CD4-positive, alpha-beta T cell (primary cell): ENCODE data around the gene ASRGL1. TPM values are rescaled to one million over a fixed set of nuclear protein-coding genes. Genes with fewer than 3 reads are reported as not detected.
"Not testable (repeated sequence)": the region's sequence is repeated elsewhere in the genome, so short reads cannot be mapped to it uniquely, and the experiment has no call there.

Source experiments
- ATAC-seq: fragments of 200-7000 bp; cut with Tn5 transposase; one replicate; pipeline ENCODE4 v1.10.0; 2022; ENCODE audit warnings: mild to moderate bottlenecking; ENCODE audit not compliant: poor library complexity
- CTCF ChIA-PET: fragments of 350-600 bp; sonication (Branson Sonifier 250); formaldehyde crosslinking; loops from one replicate; lab custom pipeline; 2021; ENCODE audit warnings: antibody characterized with exemption, inconsistent platforms; lab: Charles Lee
- POLR2A ChIA-PET: fragments of 350-600 bp; sonication (Branson Sonifier 250); formaldehyde crosslinking; loops from one replicate; lab custom pipeline; 2021; ENCODE audit warnings: antibody characterized with exemption, inconsistent platforms; lab: Charles Lee
- DNase-seq, 14 experiments: peaks; one replicate each; pipeline ENCODE4 v3.0.0-alpha.2; 2013 to 2020; ENCODE audit warnings: mixed read lengths in 2 of 14
- H3K27ac ChIP-seq, 2 donors: one replicate each; pipeline versions ENCODE4 v1.5.1 to v1.7.0; 2013; ENCODE audit warnings: low read length in 2 of 2, low read depth in 1 of 2, mild to moderate bottlenecking in 1 of 2
- H3K27me3 ChIP-seq, 2 experiments: 1 replicate in 1 of 2; 2 replicates in 1 of 2; pipeline versions ENCODE4 v1.6.1 to v1.7.0; 2013; ENCODE audit warnings: low read length in 2 of 2, control low read depth in 1 of 2, mild to moderate bottlenecking in 1 of 2, moderate library complexity in 1 of 2; ENCODE audit not compliant: insufficient read depth in 2 of 2, control insufficient read depth in 1 of 2
- H3K36me3 ChIP-seq: one replicate; pipeline ENCODE4 v1.6.1; 2013; ENCODE audit warnings: low read length, control low read depth; ENCODE audit not compliant: insufficient read depth
- H3K4me1 ChIP-seq: one replicate; pipeline ENCODE4 v1.6.1; 2013; ENCODE audit warnings: low read length, control low read depth; ENCODE audit not compliant: insufficient read depth
- H3K4me3 ChIP-seq: one replicate; pipeline ENCODE4 v1.5.1; 2013; ENCODE audit warnings: mild to moderate bottlenecking, low read length, moderate library complexity
- H3K9me3 ChIP-seq, 2 experiments: 1 replicate in 1 of 2; 2 replicates in 1 of 2; pipeline versions ENCODE4 v1.6.1 to v1.7.0; 2013; ENCODE audit warnings: low read length in 2 of 2, mild to moderate bottlenecking in 2 of 2, control low read depth in 1 of 2, moderate library complexity in 1 of 2; ENCODE audit not compliant: control insufficient read depth in 1 of 2, insufficient read depth in 1 of 2
- H3K27ac Mint-ChIP-seq: one replicate; pipeline ENCODE4 v1.8.0; 2020; ENCODE audit warnings: mixed read lengths
- H3K27me3 Mint-ChIP-seq: one replicate; pipeline ENCODE4 v1.8.0; 2021; ENCODE audit warnings: mixed read lengths
- H3K36me3 Mint-ChIP-seq: one replicate; pipeline ENCODE4 v1.8.0; 2021; ENCODE audit warnings: low read depth, mixed read lengths
- H3K4me1 Mint-ChIP-seq: one replicate; pipeline ENCODE4 v1.8.0; 2021; ENCODE audit warnings: low read depth, mixed read lengths
- H3K4me3 Mint-ChIP-seq: one replicate; pipeline ENCODE4 v1.8.0; 2020; ENCODE audit warnings: mild to moderate bottlenecking, mixed read lengths
- H3K9me3 Mint-ChIP-seq: one replicate; pipeline ENCODE4 v1.8.0; 2020; ENCODE audit warnings: mixed read lengths
- intact Hi-C, 2 experiments: fragments of 100-400 bp; cut with DNase I in 1 of 2; cut with micrococcal nuclease in 1 of 2; formaldehyde crosslinking; loops; one replicate each; pipeline versions ENCODE4 v1.15.1 to v1.9.0; 2023 to 2025; cut with DNase I, micrococcal nuclease
- total RNA-seq, 174 experiments: library from RNA in 2 of 174; stranded (reverse) in 2 of 174; gene quantifications; one replicate each; pipeline ENCODE4 v1.2.3 and lab custom pipeline; 2021 to 2026
- TF ChIP-seq, protein P1 (sequence below): fragments of 200-600 bp; IDR thresholded peaks from one replicate; pipeline ENCODE4 v1.8.0; 2022; ENCODE audit warnings: antibody characterized with exemption, mild to moderate bottlenecking

ASRGL1 gene
- total RNA-seq, 2 experiments from 2014 or later, result 0.74 to 0.81 TPM

- Mint-ChIP-seq H3K27ac (no peak overlapping the region), H3K9me3 (no peaks in the 10 kb centered on the region), H3K4me1 (peaks cover 14% of the 10 kb centered on the region), H3K4me3 (no peak overlapping the region), H3K36me3 (no peaks in the 10 kb centered on the region), H3K27me3 (peaks cover 5% of the 10 kb centered on the region)
- peaks cover 20% of the 10 kb centered on the region for H3K4me1 ChIP-seq
- H3K36me3 ChIP-seq, result no peaks in the 10 kb centered on the region
- no peak overlapping the region for H3K4me3 ChIP-seq
- TF ChIP-seq, protein P1, sequence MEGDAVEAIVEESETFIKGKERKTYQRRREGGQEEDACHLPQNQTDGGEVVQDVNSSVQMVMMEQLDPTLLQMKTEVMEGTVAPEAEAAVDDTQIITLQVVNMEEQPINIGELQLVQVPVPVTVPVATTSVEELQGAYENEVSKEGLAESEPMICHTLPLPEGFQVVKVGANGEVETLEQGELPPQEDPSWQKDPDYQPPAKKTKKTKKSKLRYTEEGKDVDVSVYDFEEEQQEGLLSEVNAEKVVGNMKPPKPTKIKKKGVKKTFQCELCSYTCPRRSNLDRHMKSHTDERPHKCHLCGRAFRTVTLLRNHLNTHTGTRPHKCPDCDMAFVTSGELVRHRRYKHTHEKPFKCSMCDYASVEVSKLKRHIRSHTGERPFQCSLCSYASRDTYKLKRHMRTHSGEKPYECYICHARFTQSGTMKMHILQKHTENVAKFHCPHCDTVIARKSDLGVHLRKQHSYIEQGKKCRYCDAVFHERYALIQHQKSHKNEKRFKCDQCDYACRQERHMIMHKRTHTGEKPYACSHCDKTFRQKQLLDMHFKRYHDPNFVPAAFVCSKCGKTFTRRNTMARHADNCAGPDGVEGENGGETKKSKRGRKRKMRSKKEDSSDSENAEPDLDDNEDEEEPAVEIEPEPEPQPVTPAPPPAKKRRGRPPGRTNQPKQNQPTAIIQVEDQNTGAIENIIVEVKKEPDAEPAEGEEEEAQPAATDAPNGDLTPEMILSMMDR, result no peak
- H3K27me3 ChIP-seq, result no peaks in the 10 kb centered on the region
- H3K9me3 ChIP-seq, result no peaks in the 10 kb centered on the region
- no peak overlapping the region for H3K27ac ChIP-seq
- no peak for DNase-seq
- no peak for ATAC-seq
- POLR2A ChIA-PET, result no interaction called here
- intact Hi-C loops, result loop anchor here in 1 of 2 experiments (5.0 kb wide), 1 partner anchor 478 kb away; no protein-coding TSS in a partner anchor
- CTCF ChIA-PET, result interaction anchor here (0.5 kb wide), 1 partner anchor 40 kb away, joined by 3 read pairs; no protein-coding TSS in a partner anchor
These were observed 46.6 kb downstream of the ASRGL1 start for GRCh38 chr11:62383822-62384221.

DNA sequence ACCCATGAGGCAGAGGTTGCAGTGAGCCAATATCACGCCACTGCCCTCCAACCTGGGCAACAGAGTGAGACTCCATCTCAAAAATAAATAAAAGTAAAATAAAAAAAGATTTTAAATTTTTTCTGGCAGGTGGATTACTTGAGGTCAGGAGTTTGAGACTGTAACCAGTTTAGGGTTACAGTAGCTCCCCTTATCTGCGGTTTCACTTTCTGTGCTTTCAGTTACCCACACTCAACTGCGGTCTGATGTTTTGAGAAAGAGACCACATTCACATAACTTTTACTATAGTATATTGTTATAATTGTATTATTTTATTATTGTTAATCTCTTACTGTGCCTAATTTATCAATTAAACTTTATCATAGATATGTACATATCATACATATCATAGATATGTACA is 48.8 kb downstream of the ASRGL1 start:
- H3K36me3 ChIP-seq, H3K27ac Mint-ChIP-seq, H3K4me3 Mint-ChIP-seq, intact Hi-C loops, H3K27ac ChIP-seq, H3K4me3 ChIP-seq, H3K4me1 Mint-ChIP-seq, H3K9me3 ChIP-seq, H3K27me3 Mint-ChIP-seq, H3K9me3 Mint-ChIP-seq, H3K27me3 ChIP-seq, H3K36me3 Mint-ChIP-seq: not testable (repeated sequence)
- ChIA-PET POLR2A (interaction anchor here (0.6 to 0.9 kb wide), 3 partner anchors 8 to 169 kb away, joined by 3 to 5 read pairs (median 3); no protein-coding TSS in a partner anchor), CTCF (interaction anchor here (1.6 kb wide), 1 partner anchor 9 kb away, joined by 4 read pairs; no protein-coding TSS in a partner anchor)
- ATAC-seq (peak; percentile 74), DNase-seq (peak in 3 of 14 experiments; percentile 44 to 68 (median 57))
- peaks cover 15% of the 10 kb centered on the region for H3K4me1 ChIP-seq

- ChIA-PET POLR2A (no interaction called here), CTCF (no interaction called here)
- Mint-ChIP-seq H3K4me3 (no peak overlapping the region), H3K4me1 (peaks cover 8% of the 10 kb centered on the region), H3K9me3 (no peaks in the 10 kb centered on the region), H3K27me3 (no peaks in the 10 kb centered on the region), H3K36me3 (no peaks in the 10 kb centered on the region), H3K27ac (no peak overlapping the region)
- H3K9me3 ChIP-seq, result no peaks in the 10 kb centered on the region
- peaks cover 15% of the 10 kb centered on the region for H3K4me1 ChIP-seq
- no peak for DNase-seq
- no peak overlapping the region for H3K27ac ChIP-seq
- no peaks in the 10 kb centered on the region for H3K27me3 ChIP-seq
- H3K36me3 ChIP-seq, result no peaks in the 10 kb centered on the region
- intact Hi-C loops, result no loop called here
- TF ChIP-seq, protein P1, result no peak
- no peak for ATAC-seq
- H3K4me3 ChIP-seq, result no peak overlapping the region
These were observed 50.1 kb downstream of the ASRGL1 start for GRCh38 chr11:62387381-62387780.

DNA sequence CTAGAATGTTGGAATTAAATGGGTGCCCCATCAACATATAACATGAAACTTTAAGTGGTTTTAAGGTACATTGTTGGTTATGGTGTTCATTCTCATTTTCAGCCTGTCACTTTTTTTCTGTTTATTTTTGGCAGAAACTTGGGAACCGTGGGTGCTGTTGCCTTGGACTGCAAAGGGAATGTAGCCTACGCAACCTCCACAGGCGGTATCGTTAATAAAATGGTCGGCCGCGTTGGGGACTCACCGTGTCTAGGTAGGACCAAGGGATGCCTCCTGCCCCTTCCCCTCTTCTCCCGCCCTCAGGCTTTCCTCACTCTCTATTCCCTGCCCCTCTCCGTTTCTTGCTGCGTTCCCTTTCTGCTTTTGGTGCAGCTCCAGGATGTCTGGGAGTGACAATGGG is 51.8 kb downstream of the ASRGL1 start:
- Histone ChIP-seq H3K9me3 (no peaks in the 10 kb centered on the region), H3K27me3 (no peaks in the 10 kb centered on the region), H3K4me3 (no peak overlapping the region), H3K27ac (no peak overlapping the region), H3K36me3 (no peaks in the 10 kb centered on the region), H3K4me1 (peaks cover 15% of the 10 kb centered on the region)
- POLR2A ChIA-PET, result no interaction called here
- Mint-ChIP-seq H3K27me3 (no peaks in the 10 kb centered on the region), H3K27ac (no peak overlapping the region), H3K4me1 (peaks cover 13% of the 10 kb centered on the region), H3K4me3 (no peak overlapping the region), H3K9me3 (no peaks in the 10 kb centered on the region), H3K36me3 (no peaks in the 10 kb centered on the region)
- CTCF ChIA-PET, result no interaction called here
- DNase-seq, result no peak
- ATAC-seq, result no peak
- intact Hi-C loops, result no loop called here
- TF ChIP-seq, protein P1, result no peak
